ENCODE data around the gene TP53TG3E. TPM values are rescaled to one million over a fixed set of nuclear protein-coding genes. Genes with fewer than 3 reads are reported as not detected.
"Not testable (repeated sequence)": the region's sequence is repeated elsewhere in the genome, so short reads cannot be mapped to it uniquely, and the experiment has no call there.

Gene TP53TG3E
- total RNA-seq (2016; rRNA removed; fragmentation: Illumina TruSeq; extraction: Trizol) (not detected in 2 replicates), polyA plus RNA-seq (2011; rRNA removed) (not detected in 2 replicates), polyA minus RNA-seq (2011; rRNA and poly(A)+ RNA removed; ENCODE audit: low replicate concordance) (not detected in 2 replicates), Bru-seq, nascent RNA (not detected), BruChase-seq, experiment 1, labeled RNA remaining after a 6-hour chase (not detected), BruChase-seq, experiment 2, labeled RNA remaining after a 2-hour chase (not detected)
- not detected in 2 replicates for total RNA-seq (2016; cell fraction: cytosol; rRNA removed; fragmentation: Illumina TruSeq; extraction: Trizol; ENCODE audit: low read depth)
- total RNA-seq (2016; cell fraction: insoluble cytoplasmic fraction; rRNA removed; fragmentation: Illumina TruSeq; extraction: Trizol), result not detected in 2 replicates
- total RNA-seq (2016; cell fraction: membrane; rRNA removed; fragmentation: Illumina TruSeq; extraction: Trizol), result not detected in 2 replicates
- not detected in 2 replicates for total RNA-seq (2016; cell fraction: nucleus; rRNA removed; fragmentation: Illumina TruSeq; extraction: Trizol)
- polyA plus RNA-seq (2011; cell fraction: cytosol; rRNA removed), result not detected in 2 replicates
- not detected in 2 replicates for polyA plus RNA-seq (2011; cell fraction: nucleus; rRNA removed)
- not detected in 2 replicates for polyA plus RNA-seq (2012)
- not detected in 2 replicates for polyA plus RNA-seq (2016; cell fraction: cytosol; fragmentation: Illumina TruSeq; extraction: Trizol; ENCODE audit: low read depth)
- not detected in 2 replicates for polyA plus RNA-seq (2016; cell fraction: insoluble cytoplasmic fraction; fragmentation: Illumina TruSeq; extraction: Trizol; ENCODE audit: low read depth)
- not detected in 2 replicates for polyA plus RNA-seq (2016; cell fraction: membrane; fragmentation: Illumina TruSeq; extraction: Trizol; ENCODE audit: low read depth)
- polyA plus RNA-seq (2016; cell fraction: nucleus; fragmentation: Illumina TruSeq; extraction: Trizol; ENCODE audit: insufficient read depth, low read depth), result not detected in 2 replicates
- not detected in 2 replicates for polyA minus RNA-seq (2011; cell fraction: cytosol; rRNA and poly(A)+ RNA removed)
- polyA minus RNA-seq (2011; cell fraction: nucleus; rRNA and poly(A)+ RNA removed), result not detected in 2 replicates
- long read RNA-seq, experiment 1, result 0 reads
- long read RNA-seq, experiment 2, result 0 reads

GRCh38 chr16:33304006-33304405 lies at the start of gene TP53TG3E:
TP53TG3E (plus strand) TSS chr16:33304306; CDS start chr16:33304374, 68 bp downstream.
- CTCF ChIA-PET (ENCODE audit: low intra/inter-chr PET ratio, low total read pairs); H3K4me1 ChIP-seq (ENCODE audit: insufficient read depth, low read length); DNase-seq (ENCODE audit: low spot score); BruUV-seq (replicated peaks); H3K79me2 ChIP-seq (ENCODE audit: insufficient read depth, low read length); H3K36me3 ChIP-seq (replicated peaks in 1 of 2; ENCODE audit: control insufficient read depth in 1 of 2, insufficient read depth in 2 of 2, low read length in 2 of 2); ATAC-seq; H2AFZ ChIP-seq (ENCODE audit: low read length); H3K9ac ChIP-seq (ENCODE audit: insufficient read depth, low read depth, low read length); H4K20me1 ChIP-seq (ENCODE audit: insufficient read depth, low read length); in situ Hi-C loops (cut with HindIII; ENCODE audit: extremely low pct_ligation_motif_present, low pct_unique_long_range_greater_than_20kb); POLR2A ChIA-PET; intact Hi-C loops (cut with micrococcal nuclease; ENCODE audit: unreplicated experiment); H3K4me2 ChIP-seq (ENCODE audit: low read depth, low read length); FAIRE-seq; H3K9me3 ChIP-seq (ENCODE audit: low read length); H3K27me3 ChIP-seq (ENCODE audit: control insufficient read depth in 1 of 2, insufficient read depth in 2 of 2, low read length in 2 of 2); H3K4me3 ChIP-seq (replicated peaks in 1 of 3; ENCODE audit: insufficient read depth in 1 of 3, low read depth in 2 of 3, low read length in 3 of 3); H3K27ac ChIP-seq (ENCODE audit: extremely low read length, insufficient read depth, low read length): not testable (repeated sequence)
- WGBS (ENCODE audit: low lambda C conversion rate), result no CpG with 5 or more reads among the region's 25 CpGs

DNA sequence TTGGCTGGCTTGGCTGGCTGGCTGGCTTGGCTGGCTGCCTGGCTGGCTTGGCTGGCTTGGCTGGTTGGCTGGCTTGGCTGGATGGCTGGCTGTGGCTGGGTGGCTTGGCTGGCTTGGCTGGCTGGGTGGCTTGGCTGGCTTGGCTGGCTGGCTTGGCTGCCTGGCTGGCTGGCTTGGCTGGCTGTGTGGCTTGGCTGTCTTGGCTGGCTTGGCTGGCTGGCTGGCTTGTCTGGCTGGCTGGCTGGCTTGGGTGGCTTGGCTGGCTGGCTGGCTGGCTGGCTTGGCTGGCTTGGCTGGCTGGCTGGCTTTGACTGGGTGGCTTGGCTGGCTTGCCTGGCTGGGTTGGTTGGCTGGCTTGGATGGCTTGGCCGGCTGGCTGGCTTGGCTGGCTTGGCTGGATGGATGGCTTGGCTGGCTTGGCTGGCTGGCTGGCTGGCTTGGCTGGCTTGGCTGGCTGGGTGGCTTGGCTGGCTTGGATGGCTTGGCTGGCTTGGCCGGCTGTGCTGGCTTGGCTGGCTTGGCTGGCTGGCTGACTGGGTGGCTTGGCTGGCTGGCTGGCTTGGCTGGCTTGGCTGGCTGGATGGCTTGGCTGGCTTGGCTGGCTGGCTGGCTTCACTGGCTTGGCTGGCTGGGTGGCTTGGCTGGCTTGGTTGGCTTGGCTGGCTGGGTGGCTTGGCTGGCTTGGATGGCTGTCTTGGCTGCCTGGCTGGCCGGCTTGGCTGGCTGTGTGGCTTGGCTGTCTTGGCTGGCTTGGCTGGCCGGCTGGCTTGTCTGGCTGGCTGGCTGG lies 32.3 kb downstream of the TP53TG3E start:
- BruUV-seq (replicated peaks); CTCF ChIA-PET (ENCODE audit: low intra/inter-chr PET ratio, low total read pairs); FAIRE-seq: not testable (repeated sequence)

More for the DNA sequence above, 32.3 kb downstream of the TP53TG3E start:
- H3K4me3 ChIP-seq (replicated peaks in 1 of 3; ENCODE audit: insufficient read depth in 1 of 3, low read depth in 2 of 3, low read length in 3 of 3); H2AFZ ChIP-seq (ENCODE audit: low read length); H4K20me1 ChIP-seq (ENCODE audit: insufficient read depth, low read length); H3K9ac ChIP-seq (ENCODE audit: insufficient read depth, low read depth, low read length); intact Hi-C loops (cut with micrococcal nuclease; ENCODE audit: unreplicated experiment); in situ Hi-C loops (cut with HindIII; ENCODE audit: extremely low pct_ligation_motif_present, low pct_unique_long_range_greater_than_20kb); H3K79me2 ChIP-seq (ENCODE audit: insufficient read depth, low read length); H3K27ac ChIP-seq (ENCODE audit: extremely low read length, insufficient read depth, low read length); H3K4me2 ChIP-seq (ENCODE audit: low read depth, low read length); POLR2A ChIA-PET; H3K36me3 ChIP-seq (replicated peaks in 1 of 2; ENCODE audit: control insufficient read depth in 1 of 2, insufficient read depth in 2 of 2, low read length in 2 of 2); H3K4me1 ChIP-seq (ENCODE audit: insufficient read depth, low read length); DNase-seq (ENCODE audit: low spot score); H3K27me3 ChIP-seq (ENCODE audit: control insufficient read depth in 1 of 2, insufficient read depth in 2 of 2, low read length in 2 of 2): not testable (repeated sequence)
- 15% methylated on average over 4 of the region's 4 CpGs for WGBS (ENCODE audit: low lambda C conversion rate)
- TF ChIP-seq ZFP90 (CRISPR knock-in tag; IDR thresholded peaks at IDR 0.05; ENCODE audit: borderline replicate concordance) (peak; percentile 41; the same call in 1 of the 2 replicates), ZNF275 (CRISPR knock-in tag; IDR thresholded peaks at IDR 0.05; ENCODE audit: borderline replicate concordance) (0 out of 2 replicates have a peak, but pooled peaks have one; percentile 45), ZNF160 (CRISPR knock-in tag; IDR thresholded peaks at IDR 0.05) (0 out of 2 replicates have a peak, but pooled peaks have one; percentile 31), KLF15 (CRISPR knock-in tag; IDR thresholded peaks at IDR 0.05; ENCODE audit: borderline replicate concordance) (peak; percentile 40; the same call in 1 of the 2 replicates), SALL2 (CRISPR knock-in tag; IDR thresholded peaks at IDR 0.05) (peak; percentile 32; the same call in 1 of the 2 replicates)
- H3K9me3 ChIP-seq (ENCODE audit: low read length), result peaks cover 16% of the 10 kb centered on the region
- ATAC-seq, result peak; percentile 33; the same call in 1 of the 3 replicates
